Activated CD4-positive, alpha-beta T cell treated with anti-CD3 and anti-CD28 coated beads for 48 hours (primary cell): ENCODE measurements around the gene HEG1.

Experiments
- DNase-seq: peaks from one replicate; pipeline ENCODE4 v3.0.0-alpha.2; 2020

The HEG1 gene

GRCh38 chr3:125045965-125046364 lies 9.8 kb downstream of the HEG1 start:
- DNase-seq: no peak

GRCh38 chr3:125045194-125045593 lies 10.6 kb downstream of the HEG1 start:
- no peak for DNase-seq

- no peak for DNase-seq
These were observed 12.1 kb downstream of the HEG1 start for GRCh38 chr3:125043599-125044151.

GRCh38 chr3:125042725-125043406 lies 12.9 kb downstream of the HEG1 start:
- no peak for DNase-seq

GRCh38 chr3:125039131-125040100 lies 16.4 kb downstream of the HEG1 start:
- DNase-seq: no peak

- no peak for DNase-seq
These were observed 18.2 kb downstream of the HEG1 start for GRCh38 chr3:125037498-125038150.

GRCh38 chr3:125035217-125035616 lies 20.6 kb downstream of the HEG1 start:
- DNase-seq: no peak

- no peak for DNase-seq
These were observed 22.2 kb downstream of the HEG1 start for GRCh38 chr3:125033616-125034015.

GRCh38 chr3:125033135-125033534 lies 22.7 kb downstream of the HEG1 start:
- DNase-seq: no peak

GRCh38 chr3:125032683-125033082 lies 23.1 kb downstream of the HEG1 start:
- no peak for DNase-seq

GRCh38 chr3:125032100-125032643 lies 23.6 kb downstream of the HEG1 start:
- no peak for DNase-seq

- DNase-seq: no peak
These were observed 24.3 kb downstream of the HEG1 start for GRCh38 chr3:125031544-125031943.

GRCh38 chr3:125028657-125029056 lies 27.1 kb downstream of the HEG1 start:
- DNase-seq: no peak

GRCh38 chr3:125025642-125026041 lies 30.2 kb downstream of the HEG1 start:
- no peak for DNase-seq

GRCh38 chr3:125024817-125025216 lies 31.0 kb downstream of the HEG1 start:
- DNase-seq: no peak

- DNase-seq: no peak
These were observed 31.8 kb downstream of the HEG1 start for GRCh38 chr3:125023833-125024555.

GRCh38 chr3:125022206-125022605 lies 33.6 kb downstream of the HEG1 start:
- DNase-seq: no peak

- DNase-seq: no peak
These were observed 36.5 kb downstream of the HEG1 start for GRCh38 chr3:125019271-125019670.

- DNase-seq: no peak
These were observed 38.4 kb downstream of the HEG1 start for GRCh38 chr3:125017406-125017805.

- no peak for DNase-seq
These were observed 41.1 kb downstream of the HEG1 start for GRCh38 chr3:125014570-125015179.

GRCh38 chr3:125013095-125013494 lies 42.7 kb downstream of the HEG1 start:
- DNase-seq: no peak

- no peak for DNase-seq
These were observed 43.9 kb downstream of the HEG1 start for GRCh38 chr3:125011941-125012340.
